Nephron (organoid): ENCODE data around the gene IFNGR1.

ENCODE experiments used
- H3K27ac Mint-ChIP-seq, 3 experiments: 2 replicates each; pipeline ENCODE4 v1.8.0; 2020; ENCODE audit warnings: mixed read lengths in 3 of 3, mild to moderate bottlenecking in 2 of 3, moderate library complexity in 1 of 3
- H3K27me3 Mint-ChIP-seq: 2 replicates; pipeline ENCODE4 v1.8.0; 2021; ENCODE audit warnings: low read depth, mild to moderate bottlenecking, moderate library complexity, mixed read lengths
- H3K36me3 Mint-ChIP-seq: 2 replicates; pipeline ENCODE4 v1.8.0; 2020; ENCODE audit warnings: low read depth, mixed read lengths
- H3K4me1 Mint-ChIP-seq: 2 replicates; pipeline ENCODE4 v1.8.0; 2020; ENCODE audit warnings: mixed read lengths
- H3K4me3 Mint-ChIP-seq, 3 experiments: 2 replicates each; pipeline ENCODE4 v1.8.0; 2020; ENCODE audit warnings: mild to moderate bottlenecking in 3 of 3, mixed read lengths in 3 of 3, moderate library complexity in 2 of 3
- H3K9me3 Mint-ChIP-seq: 2 replicates; pipeline ENCODE4 v1.8.0; 2020; ENCODE audit warnings: mixed read lengths
- TF ChIP-seq, protein P1 (sequence below), 3 experiments: fragments of 200-600 bp; sonication (generic); IDR thresholded peaks; one replicate each; pipeline ENCODE4 v1.5.0; 2021; ENCODE audit warnings: antibody characterized with exemption in 3 of 3; ENCODE audit not compliant: unreplicated experiment in 3 of 3

The IFNGR1 gene

GRCh38 chr6:137206577-137206976, 12.6 kb downstream of the IFNGR1 start:
- Mint-ChIP-seq H3K27ac (no peak overlapping the region), H3K27me3 (no peaks in the 10 kb centered on the region), H3K4me3 (no peak overlapping the region), H3K36me3 (peaks cover 81% of the 10 kb centered on the region), H3K9me3 (peaks cover 25% of the 10 kb centered on the region), H3K4me1 (peaks cover 20% of the 10 kb centered on the region)
- TF ChIP-seq, protein P1, sequence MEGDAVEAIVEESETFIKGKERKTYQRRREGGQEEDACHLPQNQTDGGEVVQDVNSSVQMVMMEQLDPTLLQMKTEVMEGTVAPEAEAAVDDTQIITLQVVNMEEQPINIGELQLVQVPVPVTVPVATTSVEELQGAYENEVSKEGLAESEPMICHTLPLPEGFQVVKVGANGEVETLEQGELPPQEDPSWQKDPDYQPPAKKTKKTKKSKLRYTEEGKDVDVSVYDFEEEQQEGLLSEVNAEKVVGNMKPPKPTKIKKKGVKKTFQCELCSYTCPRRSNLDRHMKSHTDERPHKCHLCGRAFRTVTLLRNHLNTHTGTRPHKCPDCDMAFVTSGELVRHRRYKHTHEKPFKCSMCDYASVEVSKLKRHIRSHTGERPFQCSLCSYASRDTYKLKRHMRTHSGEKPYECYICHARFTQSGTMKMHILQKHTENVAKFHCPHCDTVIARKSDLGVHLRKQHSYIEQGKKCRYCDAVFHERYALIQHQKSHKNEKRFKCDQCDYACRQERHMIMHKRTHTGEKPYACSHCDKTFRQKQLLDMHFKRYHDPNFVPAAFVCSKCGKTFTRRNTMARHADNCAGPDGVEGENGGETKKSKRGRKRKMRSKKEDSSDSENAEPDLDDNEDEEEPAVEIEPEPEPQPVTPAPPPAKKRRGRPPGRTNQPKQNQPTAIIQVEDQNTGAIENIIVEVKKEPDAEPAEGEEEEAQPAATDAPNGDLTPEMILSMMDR (IDR thresholded peaks at IDR 0.05; ENCODE audit: unreplicated experiment in 3 of 3) = no peak

DNA sequence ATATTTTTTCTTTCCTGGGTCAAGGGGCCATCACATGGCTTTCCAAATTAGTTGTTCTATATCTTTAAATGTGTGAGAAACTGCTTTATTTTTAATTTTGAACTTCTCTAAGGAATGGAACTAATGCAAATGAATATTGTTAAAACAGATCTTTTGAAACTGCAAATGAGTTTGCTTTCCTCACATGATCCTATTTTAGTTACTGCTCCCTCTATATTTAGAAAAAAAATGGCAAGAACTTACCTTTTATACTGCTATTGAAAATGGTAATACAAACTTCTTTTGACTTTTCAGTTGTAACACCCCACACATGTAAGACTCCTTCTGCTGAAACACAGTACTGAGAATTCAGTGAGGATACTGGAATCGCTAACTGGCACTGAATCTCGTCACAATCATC, 15.9 kb downstream of the IFNGR1 start:
- no peak overlapping the region for H3K4me3 Mint-ChIP-seq
- peaks cover 11% of the 10 kb centered on the region for H3K9me3 Mint-ChIP-seq
- H3K4me1 Mint-ChIP-seq = peaks cover 5% of the 10 kb centered on the region

DNA sequence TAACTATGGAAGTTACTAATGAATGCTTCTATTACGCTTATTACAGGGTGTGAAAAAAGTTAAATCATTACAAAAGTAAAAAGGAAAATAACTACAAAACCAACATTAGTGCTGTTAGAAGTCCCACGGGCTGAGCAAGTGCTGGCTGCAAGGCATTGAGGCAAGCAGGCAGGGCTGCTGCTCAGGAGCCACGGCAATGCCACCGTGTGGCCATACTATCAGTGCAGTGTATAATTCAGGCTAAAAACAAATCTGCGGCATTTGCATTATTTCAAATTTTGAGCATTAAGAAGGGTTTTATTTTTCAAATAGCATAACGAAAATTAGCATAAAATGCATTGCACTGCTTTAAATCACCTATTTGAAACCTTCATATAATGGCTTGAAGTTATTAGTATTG, 17.1 kb downstream of the IFNGR1 start:
- Mint-ChIP-seq H3K4me3 (no peak overlapping the region), H3K36me3 (peaks cover 64% of the 10 kb centered on the region), H3K27me3 (no peaks in the 10 kb centered on the region), H3K9me3 (peaks cover 5% of the 10 kb centered on the region), H3K4me1 (peaks cover 5% of the 10 kb centered on the region), H3K27ac (no peak overlapping the region)
- TF ChIP-seq, protein P1 (IDR thresholded peaks at IDR 0.05; ENCODE audit: unreplicated experiment in 3 of 3) = no peak

More for the DNA sequence above, 15.9 kb downstream of the IFNGR1 start:
- H3K36me3 Mint-ChIP-seq = peaks cover 67% of the 10 kb centered on the region
- TF ChIP-seq, protein P1 (IDR thresholded peaks at IDR 0.05; ENCODE audit: unreplicated experiment in 3 of 3) = no peak
- no peak overlapping the region for H3K27ac Mint-ChIP-seq
- H3K27me3 Mint-ChIP-seq = no peaks in the 10 kb centered on the region

GRCh38 chr6:137201006-137201405, 18.2 kb downstream of the IFNGR1 start:
- H3K4me3 Mint-ChIP-seq = no peak overlapping the region
- no peaks in the 10 kb centered on the region for H3K9me3 Mint-ChIP-seq
- TF ChIP-seq, protein P1 (IDR thresholded peaks at IDR 0.05; ENCODE audit: unreplicated experiment in 3 of 3) = no peak
- H3K36me3 Mint-ChIP-seq = peaks cover 63% of the 10 kb centered on the region
- no peak overlapping the region for H3K27ac Mint-ChIP-seq
- no peaks in the 10 kb centered on the region for H3K27me3 Mint-ChIP-seq
- H3K4me1 Mint-ChIP-seq = peaks cover 3% of the 10 kb centered on the region

DNA sequence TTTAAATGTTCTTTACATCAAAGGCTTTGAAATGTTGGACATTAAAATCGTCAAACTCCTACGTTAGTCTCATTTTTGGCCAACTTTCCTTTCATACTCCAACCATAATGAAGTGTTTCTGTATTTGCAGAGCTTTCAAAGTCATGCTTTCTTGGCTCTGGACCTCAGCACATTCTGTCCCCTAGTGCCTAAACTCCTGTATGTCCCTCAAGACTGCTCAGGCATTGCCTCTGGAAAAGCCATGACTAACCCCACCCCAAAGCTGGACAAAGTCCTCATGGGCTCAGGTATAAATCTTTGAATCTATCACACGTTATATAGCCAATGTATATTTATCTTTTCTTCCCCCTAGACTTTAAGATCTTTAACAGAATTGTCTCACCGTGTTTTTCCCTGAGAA, 18.9 kb downstream of the IFNGR1 start:
- no peaks in the 10 kb centered on the region for H3K27me3 Mint-ChIP-seq
- TF ChIP-seq, protein P1 (IDR thresholded peaks at IDR 0.05; ENCODE audit: unreplicated experiment in 3 of 3) = no peak
- H3K9me3 Mint-ChIP-seq = no peaks in the 10 kb centered on the region
- H3K36me3 Mint-ChIP-seq = peaks cover 61% of the 10 kb centered on the region
- H3K27ac Mint-ChIP-seq = no peak overlapping the region
- no peak overlapping the region for H3K4me3 Mint-ChIP-seq
- H3K4me1 Mint-ChIP-seq = peaks cover 5% of the 10 kb centered on the region
